ENCODE measurements around the gene CAGE1. TPM values are rescaled to one million over a fixed set of nuclear protein-coding genes. Genes with fewer than 3 reads are reported as not detected.
"Not testable (repeated sequence)": the region's sequence is repeated elsewhere in the genome, so short reads cannot be mapped to it uniquely, and the experiment has no call there.

Gene CAGE1
- total and polyA plus RNA-seq, 5 donors from 2014 or later: 0.08 to 0.57 TPM; not detected in 3

GRCh38 chr6:7378740-7379139 lies 10.8 kb downstream of the CAGE1 start:
- DNase-seq: no peak
- no peak for ATAC-seq (ENCODE audit: low read depth in 2 of 2)
- H3K9me3 Mint-ChIP-seq: no peaks in the 10 kb centered on the region

GRCh38 chr6:7377961-7378360 lies 11.6 kb downstream of the CAGE1 start:
- Histone ChIP-seq H3K27me3 (ENCODE audit: control insufficient read depth, insufficient read depth, low read length) (peaks cover 2% of the 10 kb centered on the region), H3K4me3 (ENCODE audit: low read depth, low read length) (no peak overlapping the region), H3K4me1 (ENCODE audit: control insufficient read depth, insufficient read depth, low read length, poor library complexity, severe bottlenecking) (no peaks in the 10 kb centered on the region), H3K27ac (ENCODE audit: insufficient read depth, low read length, poor library complexity, severe bottlenecking) (no peak overlapping the region), H3K36me3 (ENCODE audit: control insufficient read depth, insufficient read depth, low read length) (no peaks in the 10 kb centered on the region), H3K9me3 (ENCODE audit: control insufficient read depth in 2 of 2, low read length in 2 of 2) (no peaks in the 10 kb centered on the region)
- Mint-ChIP-seq H3K4me1 (peaks cover 0 to 6% (median 1%) of the 10 kb centered on the region in 4 donors), H3K9me3 (no peaks in the 10 kb centered on the region), H3K36me3 (no peaks in the 10 kb centered on the region), H3K27me3 (peaks cover 44% of the 10 kb centered on the region), H3K27ac (no peak overlapping the region), H3K4me3 (peak overlapping the region in 1 of 4 donors; percentile 52)
- ATAC-seq (ENCODE audit: low read depth in 2 of 2) (no peak), DNase-seq (no peak)

More at GRCh38 chr6:7378740-7379139, 10.8 kb downstream of the CAGE1 start:
- Histone ChIP-seq H3K27me3 (ENCODE audit: control insufficient read depth, insufficient read depth, low read length) (peaks cover 2% of the 10 kb centered on the region), H3K9me3 (ENCODE audit: control insufficient read depth in 2 of 2, low read length in 2 of 2) (no peaks in the 10 kb centered on the region), H3K27ac (ENCODE audit: insufficient read depth, low read length, poor library complexity, severe bottlenecking) (no peak overlapping the region), H3K36me3 (ENCODE audit: control insufficient read depth, insufficient read depth, low read length) (no peaks in the 10 kb centered on the region), H3K4me1 (ENCODE audit: control insufficient read depth, insufficient read depth, low read length, poor library complexity, severe bottlenecking) (no peaks in the 10 kb centered on the region), H3K4me3 (ENCODE audit: low read depth, low read length) (no peak overlapping the region)
- Mint-ChIP-seq H3K4me3 (no peak overlapping the region), H3K36me3 (no peaks in the 10 kb centered on the region), H3K4me1 (peaks cover 0 to 3% (median 1%) of the 10 kb centered on the region in 4 donors), H3K27ac (no peak overlapping the region), H3K27me3 (peaks cover 36% of the 10 kb centered on the region)

- Histone ChIP-seq H3K36me3 (ENCODE audit: control insufficient read depth, insufficient read depth, low read length) (no peaks in the 10 kb centered on the region), H3K4me1 (ENCODE audit: control insufficient read depth, insufficient read depth, low read length, poor library complexity, severe bottlenecking) (no peaks in the 10 kb centered on the region), H3K4me3 (ENCODE audit: low read depth, low read length) (no peak overlapping the region), H3K9me3 (ENCODE audit: control insufficient read depth in 2 of 2, low read length in 2 of 2) (no peaks in the 10 kb centered on the region), H3K27me3 (ENCODE audit: control insufficient read depth, insufficient read depth, low read length) (peaks cover 7% of the 10 kb centered on the region), H3K27ac (ENCODE audit: insufficient read depth, low read length, poor library complexity, severe bottlenecking) (no peak overlapping the region)
- H3K36me3 Mint-ChIP-seq: no peaks in the 10 kb centered on the region
- ATAC-seq (ENCODE audit: low read depth in 2 of 2) (no peak), DNase-seq (no peak)
- H3K4me3 Mint-ChIP-seq: no peak overlapping the region
- peaks cover 35% of the 10 kb centered on the region for H3K27me3 Mint-ChIP-seq
- no peak overlapping the region for H3K27ac Mint-ChIP-seq
- peaks cover 0 to 6% (median 1%) of the 10 kb centered on the region in 4 donors for H3K4me1 Mint-ChIP-seq
- no peaks in the 10 kb centered on the region for H3K9me3 Mint-ChIP-seq
Measured at GRCh38 chr6:7373739-7374138, 15.8 kb downstream of the CAGE1 start.

GRCh38 chr6:7367408-7367807 lies 22.1 kb downstream of the CAGE1 start:
- Histone ChIP-seq H3K27ac (ENCODE audit: insufficient read depth, low read length, poor library complexity, severe bottlenecking) (no peak overlapping the region), H3K9me3 (ENCODE audit: control insufficient read depth in 2 of 2, low read length in 2 of 2) (no peaks in the 10 kb centered on the region), H3K4me1 (ENCODE audit: control insufficient read depth, insufficient read depth, low read length, poor library complexity, severe bottlenecking) (no peaks in the 10 kb centered on the region), H3K36me3 (ENCODE audit: control insufficient read depth, insufficient read depth, low read length) (no peaks in the 10 kb centered on the region), H3K4me3 (ENCODE audit: low read depth, low read length) (no peak overlapping the region), H3K27me3 (ENCODE audit: control insufficient read depth, insufficient read depth, low read length) (peaks cover 9% of the 10 kb centered on the region)
- Mint-ChIP-seq H3K9me3 (peaks cover 0 to 2% (median 0%) of the 10 kb centered on the region in 7 donors), H3K36me3 (no peaks in the 10 kb centered on the region), H3K4me1 (no peaks in the 10 kb centered on the region), H3K27me3 (no peaks in the 10 kb centered on the region), H3K27ac (no peak overlapping the region), H3K4me3 (no peak overlapping the region)
- no peak for ATAC-seq (ENCODE audit: low read depth in 2 of 2)
- no peak for DNase-seq

GRCh38 chr6:7351916-7352315 lies 37.6 kb downstream of the CAGE1 start:
- not testable (repeated sequence) for H3K9me3 ChIP-seq (ENCODE audit: control insufficient read depth in 2 of 2, low read length in 2 of 2); H3K36me3 Mint-ChIP-seq; H3K27ac ChIP-seq (ENCODE audit: insufficient read depth, low read length, poor library complexity, severe bottlenecking); H3K4me3 Mint-ChIP-seq; ATAC-seq (ENCODE audit: low read depth in 2 of 2); H3K27ac Mint-ChIP-seq; H3K4me3 ChIP-seq (ENCODE audit: low read depth, low read length); H3K27me3 ChIP-seq (ENCODE audit: control insufficient read depth, insufficient read depth, low read length); DNase-seq; H3K4me1 ChIP-seq (ENCODE audit: control insufficient read depth, insufficient read depth, low read length, poor library complexity, severe bottlenecking); H3K4me1 Mint-ChIP-seq; H3K9me3 Mint-ChIP-seq; H3K36me3 ChIP-seq (ENCODE audit: control insufficient read depth, insufficient read depth, low read length)
- peaks cover 42% of the 10 kb centered on the region for H3K27me3 Mint-ChIP-seq

GRCh38 chr6:7350591-7350990 lies 39.0 kb downstream of the CAGE1 start:
- H3K36me3 ChIP-seq (ENCODE audit: control insufficient read depth, insufficient read depth, low read length); H3K9me3 Mint-ChIP-seq; H3K4me1 ChIP-seq (ENCODE audit: control insufficient read depth, insufficient read depth, low read length, poor library complexity, severe bottlenecking); H3K36me3 Mint-ChIP-seq; H3K4me1 Mint-ChIP-seq; H3K27ac ChIP-seq (ENCODE audit: insufficient read depth, low read length, poor library complexity, severe bottlenecking); H3K4me3 Mint-ChIP-seq; H3K27me3 ChIP-seq (ENCODE audit: control insufficient read depth, insufficient read depth, low read length); ATAC-seq (ENCODE audit: low read depth in 2 of 2); H3K4me3 ChIP-seq (ENCODE audit: low read depth, low read length); H3K27ac Mint-ChIP-seq; DNase-seq; H3K9me3 ChIP-seq (ENCODE audit: control insufficient read depth in 2 of 2, low read length in 2 of 2): not testable (repeated sequence)
- peaks cover 42% of the 10 kb centered on the region for H3K27me3 Mint-ChIP-seq

- not testable (repeated sequence) for H3K27me3 ChIP-seq (ENCODE audit: control insufficient read depth, insufficient read depth, low read length); H3K4me1 ChIP-seq (ENCODE audit: control insufficient read depth, insufficient read depth, low read length, poor library complexity, severe bottlenecking); H3K4me3 ChIP-seq (ENCODE audit: low read depth, low read length); H3K4me3 Mint-ChIP-seq; H3K27ac ChIP-seq (ENCODE audit: insufficient read depth, low read length, poor library complexity, severe bottlenecking); ATAC-seq (ENCODE audit: low read depth in 2 of 2); H3K9me3 Mint-ChIP-seq; H3K27ac Mint-ChIP-seq; H3K4me1 Mint-ChIP-seq; H3K9me3 ChIP-seq (ENCODE audit: control insufficient read depth in 2 of 2, low read length in 2 of 2); DNase-seq; H3K36me3 ChIP-seq (ENCODE audit: control insufficient read depth, insufficient read depth, low read length); H3K36me3 Mint-ChIP-seq
- H3K27me3 Mint-ChIP-seq: peaks cover 40% of the 10 kb centered on the region
Measured at GRCh38 chr6:7347551-7347997, 42.0 kb downstream of the CAGE1 start.

- H3K36me3 ChIP-seq (ENCODE audit: control insufficient read depth, insufficient read depth, low read length); ATAC-seq (ENCODE audit: low read depth in 2 of 2); H3K4me1 ChIP-seq (ENCODE audit: control insufficient read depth, insufficient read depth, low read length, poor library complexity, severe bottlenecking); H3K27ac ChIP-seq (ENCODE audit: insufficient read depth, low read length, poor library complexity, severe bottlenecking); H3K36me3 Mint-ChIP-seq; H3K4me3 ChIP-seq (ENCODE audit: low read depth, low read length); H3K4me3 Mint-ChIP-seq; H3K27ac Mint-ChIP-seq; H3K9me3 Mint-ChIP-seq; H3K4me1 Mint-ChIP-seq; H3K27me3 ChIP-seq (ENCODE audit: control insufficient read depth, insufficient read depth, low read length); DNase-seq; H3K9me3 ChIP-seq (ENCODE audit: control insufficient read depth in 2 of 2, low read length in 2 of 2): not testable (repeated sequence)
- H3K27me3 Mint-ChIP-seq: peaks cover 40% of the 10 kb centered on the region
Measured at GRCh38 chr6:7344773-7345450, 44.6 kb downstream of the CAGE1 start.

Measured in CD4-positive, CD25-positive, alpha-beta regulatory T cell (primary cell).